GM13977 (cell line): ENCODE results near the gene STX11.

Source experiments
- DNase-seq: peaks from one replicate; pipeline ENCODE4 v3.0.0; 2012; ENCODE audit warnings: low spot score
- CTCF ChIP-seq: IDR thresholded peaks from 2 replicates; pipeline ENCODE4 v1.5.1; 2012; ENCODE audit warnings: mild to moderate bottlenecking, control low read depth; ENCODE audit not compliant: insufficient read depth; ENCODE audit errors: extremely low read depth, missing control alignments
- in situ Hi-C: fragments of 300-500 bp; cut with MboI; formaldehyde crosslinking; loops from one replicate; pipeline ENCODE4 v1.12.0; 2022; ENCODE audit warnings: low sequenced_read_pairs, low pct_unique_long_range_greater_than_20kb, mixed read lengths, inconsistent platforms; ENCODE audit not compliant: unreplicated experiment

The STX11 gene

GRCh38 chr6:144148886-144149285 lies 1.4 kb upstream of the STX11 start:
- TF ChIP-seq CTCF = no peak
- in situ Hi-C loops = no loop called here
- DNase-seq = no peak

- in situ Hi-C loops = no loop called here
- no peak for TF ChIP-seq CTCF
- no peak for DNase-seq
These were observed 791 bp upstream of the STX11 start for GRCh38 chr6:144149558-144149893.

- in situ Hi-C loops = no loop called here
- peak; percentile 58 for DNase-seq
- TF ChIP-seq CTCF = peak; percentile 36
These were observed 667 bp downstream of the STX11 start for GRCh38 chr6:144150710-144151657.

- no peak for TF ChIP-seq CTCF
- in situ Hi-C loops = no loop called here
- no peak for DNase-seq
These were observed 2.1 kb downstream of the STX11 start for GRCh38 chr6:144152334-144152900.

GRCh38 chr6:144153260-144153659 lies 2.9 kb downstream of the STX11 start:
- no peak for DNase-seq
- no peak for TF ChIP-seq CTCF
- in situ Hi-C loops = no loop called here

GRCh38 chr6:144153971-144154370 lies 3.7 kb downstream of the STX11 start:
- in situ Hi-C loops = no loop called here
- DNase-seq = no peak
- no peak for TF ChIP-seq CTCF
